Globus pallidus (tissue), 1 donor: ENCODE measurements around the gene RBMS3.

Experiments
- DNase-seq: peaks from one replicate; pipeline ENCODE4 v3.0.0-alpha.2; 2015; ENCODE audit warnings: low spot score

RBMS3 gene

DNA sequence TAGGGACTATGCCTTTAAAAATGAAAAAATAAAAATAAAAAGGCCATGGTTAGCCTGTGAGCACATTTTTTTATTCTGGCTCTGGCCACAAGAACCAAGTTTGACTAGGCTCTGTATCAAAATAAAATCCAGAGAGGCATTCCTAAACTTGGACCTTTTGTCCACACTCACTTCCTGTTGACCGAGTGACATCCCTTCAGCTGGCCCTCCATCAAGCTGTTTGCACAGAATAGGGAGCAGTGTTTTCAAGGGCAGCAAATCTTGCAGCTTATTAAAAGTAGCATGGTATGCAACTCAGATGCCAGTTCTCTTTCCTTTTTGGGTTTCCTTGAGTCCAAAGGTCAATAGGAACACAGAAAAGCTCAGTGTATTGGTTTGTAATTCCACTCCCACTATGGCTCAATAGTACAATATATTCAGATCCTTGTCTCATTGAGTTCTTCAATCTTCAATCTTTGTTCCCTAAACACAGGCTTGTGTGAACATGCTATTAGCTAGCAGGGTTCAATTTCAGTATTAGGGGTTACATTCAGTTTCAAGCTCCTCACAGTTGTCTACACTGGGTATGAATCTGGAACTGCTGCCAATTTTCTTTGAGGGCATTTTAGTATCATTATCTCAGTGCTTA is 244.5 kb downstream of the RBMS3 start:
- DNase-seq = peak; percentile 22

DNA sequence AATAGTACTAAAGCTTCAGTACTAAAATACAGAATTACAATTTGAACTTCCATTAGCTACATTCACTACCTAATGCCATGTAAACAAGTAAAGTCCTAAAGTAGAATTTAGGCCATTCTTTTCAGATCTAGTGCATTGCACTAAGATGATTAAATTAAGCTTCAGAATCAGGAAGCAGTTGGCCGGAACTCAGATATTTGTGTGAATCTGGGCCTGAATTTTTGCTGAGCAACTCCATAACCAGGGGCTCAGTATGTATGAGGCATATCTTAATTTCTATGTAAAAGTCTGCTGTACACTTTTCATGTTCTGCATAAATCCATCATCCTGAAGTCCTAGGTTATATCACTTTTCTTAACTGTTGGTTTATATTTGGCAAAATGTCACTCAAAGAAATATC is 246.4 kb downstream of the RBMS3 start:
- no peak for DNase-seq

DNA sequence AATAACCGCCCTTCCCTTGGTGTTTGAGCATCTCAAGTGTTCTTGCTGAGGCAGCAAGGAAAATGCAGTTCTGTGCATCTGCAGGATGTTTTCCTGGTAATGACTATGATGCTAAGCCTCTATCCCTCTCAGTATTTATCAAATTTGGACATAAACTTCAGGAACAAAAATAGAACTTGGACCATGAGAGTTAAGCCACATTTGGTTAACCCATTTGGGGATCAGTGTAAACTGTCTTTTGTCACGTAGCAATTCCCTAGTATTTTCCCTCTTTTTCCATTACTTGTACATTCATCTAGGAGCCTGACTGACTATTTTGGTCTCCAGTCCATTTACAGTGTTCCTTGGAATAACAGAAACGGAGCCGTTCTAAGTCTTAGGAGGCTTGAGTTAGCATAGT is 250.8 kb downstream of the RBMS3 start:
- no peak for DNase-seq

DNA sequence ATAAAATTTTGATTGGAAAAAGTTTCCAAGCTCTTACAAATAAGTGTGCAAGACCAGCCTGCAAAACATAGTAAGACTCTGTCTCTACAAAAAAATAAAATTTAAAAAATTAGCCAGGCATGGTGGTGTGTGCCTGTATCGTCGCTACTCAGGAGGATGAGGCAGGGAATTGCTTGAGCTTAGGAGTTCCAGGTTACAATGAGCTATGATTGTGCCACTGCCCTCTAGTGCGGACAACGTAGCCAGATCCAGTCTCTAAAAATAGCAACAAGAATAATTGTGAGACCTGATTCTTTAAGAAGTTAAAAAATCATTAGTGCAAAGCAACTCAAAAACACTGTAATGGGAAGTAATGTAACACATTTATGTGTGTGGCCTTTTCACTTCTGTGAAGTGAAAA is 251.6 kb downstream of the RBMS3 start:
- no peak for DNase-seq

DNA sequence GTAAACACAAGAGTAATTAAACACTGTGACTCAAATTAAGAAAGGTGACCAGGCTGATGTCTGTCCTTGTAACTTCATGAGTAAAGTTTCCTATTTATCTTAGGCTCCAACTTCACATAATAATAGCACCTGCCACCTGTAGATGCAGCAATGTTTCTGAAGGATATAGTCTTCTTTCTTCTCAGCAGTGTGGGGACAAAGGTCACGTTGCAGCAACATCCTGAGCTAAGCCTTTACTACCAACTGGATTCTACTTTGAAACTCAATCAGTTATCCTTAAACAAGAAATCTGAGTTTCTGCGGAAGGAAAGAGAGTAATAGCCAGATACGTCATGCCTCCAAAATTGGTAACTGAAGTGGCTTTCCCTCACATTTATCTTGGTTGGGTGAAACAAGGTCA is 253.1 kb downstream of the RBMS3 start:
- DNase-seq = no peak

DNA sequence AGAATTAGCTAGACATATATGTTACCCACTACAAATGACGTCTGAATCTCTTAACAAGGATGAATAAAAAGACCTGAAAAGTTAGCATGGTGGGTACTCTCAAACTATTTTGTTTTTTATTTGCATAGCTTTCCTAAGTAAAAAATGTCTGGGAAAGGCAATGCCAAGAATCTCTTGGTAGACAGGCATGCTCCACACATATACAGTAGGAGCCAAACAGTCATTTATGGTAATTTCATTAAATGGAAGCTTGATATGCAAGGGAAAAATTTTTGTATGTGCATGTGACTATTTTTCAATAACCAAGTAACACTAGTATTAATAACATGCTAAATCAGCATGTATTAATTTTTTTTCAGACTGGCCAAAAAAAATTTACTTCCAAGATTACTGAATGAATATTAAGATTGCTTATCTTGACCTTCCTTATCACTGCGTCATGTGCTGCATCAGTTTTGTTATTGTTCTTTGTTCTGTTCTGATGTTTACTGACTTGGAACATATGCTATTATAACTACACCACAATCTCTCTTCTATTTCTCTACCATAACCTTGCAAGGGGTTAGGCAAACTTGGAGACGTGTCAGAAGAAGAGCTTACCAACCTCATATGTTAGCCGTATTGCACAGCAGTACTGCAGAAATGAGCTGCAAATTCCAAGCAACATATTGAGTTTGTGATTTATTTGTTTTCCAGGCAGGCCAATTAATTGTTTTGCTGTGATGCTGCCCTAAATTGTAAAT is 255.3 kb downstream of the RBMS3 start:
- no peak for DNase-seq

DNA sequence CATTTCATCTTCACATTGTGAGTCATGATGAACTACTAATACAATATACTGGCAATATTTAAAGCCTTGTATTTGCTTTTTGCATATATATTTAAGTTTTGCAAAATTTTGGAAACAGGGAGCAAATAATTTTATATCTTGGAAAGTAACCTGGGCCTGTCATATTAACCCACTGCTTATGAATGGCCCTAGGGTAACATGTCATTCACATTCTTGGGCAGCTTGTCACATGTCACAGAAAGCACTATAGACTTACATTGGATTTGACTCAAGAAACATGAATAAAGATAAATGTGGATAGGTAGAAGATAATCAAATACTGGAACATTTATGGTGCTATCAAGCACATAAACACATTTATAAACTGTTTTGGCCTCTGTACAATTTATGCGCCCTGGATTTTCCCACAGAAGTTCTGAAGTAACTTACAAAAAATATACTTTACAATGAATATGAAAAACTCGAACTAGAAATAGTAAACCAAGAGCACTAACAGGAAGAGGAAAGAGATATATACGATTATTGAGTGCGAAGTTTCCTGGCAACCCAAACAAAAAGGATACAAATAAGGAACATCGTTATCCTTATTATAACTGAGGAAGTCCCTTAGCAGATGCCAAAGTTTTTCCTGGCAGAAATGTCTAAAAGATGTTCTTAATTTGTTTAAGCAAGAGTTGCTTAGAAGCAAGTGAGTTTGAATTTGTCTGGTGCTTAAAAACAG is 257.2 kb downstream of the RBMS3 start:
- no peak for DNase-seq

DNA sequence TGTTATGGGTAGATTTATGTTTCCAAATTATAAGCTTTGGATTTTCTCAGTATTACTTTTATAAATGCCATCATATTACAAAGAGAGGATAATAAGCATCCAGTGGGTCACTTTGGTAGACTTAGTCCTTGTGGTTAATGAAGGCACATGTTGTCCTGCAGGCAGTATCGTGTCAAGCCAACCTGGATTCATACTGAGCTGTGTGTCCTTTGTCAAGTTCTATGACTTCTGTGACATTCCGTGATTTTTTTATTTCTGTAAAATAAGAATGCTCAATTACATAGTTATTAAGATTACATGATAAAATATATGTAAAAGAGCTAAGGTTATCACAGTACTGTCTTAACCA is 257.7 kb downstream of the RBMS3 start:
- no peak for DNase-seq

DNA sequence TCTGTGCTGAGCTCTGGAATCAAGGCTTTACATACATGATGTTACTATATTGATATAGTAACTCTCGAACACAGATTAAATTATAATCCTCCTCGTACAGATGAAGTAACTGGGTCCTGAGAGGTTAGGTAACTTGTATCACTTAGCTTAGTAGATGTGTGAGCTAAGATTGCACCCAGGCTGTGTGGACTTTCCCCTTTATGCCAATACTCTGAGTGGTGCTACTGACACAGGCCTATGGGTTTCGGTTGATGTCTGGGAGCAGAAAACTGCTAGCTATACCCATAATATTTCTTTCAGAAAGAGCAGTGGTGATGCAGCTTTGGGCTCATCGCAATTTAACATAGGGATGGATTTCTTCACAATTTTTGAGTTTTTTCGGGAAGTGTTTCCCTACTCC is 259.7 kb downstream of the RBMS3 start:
- no peak for DNase-seq

DNA sequence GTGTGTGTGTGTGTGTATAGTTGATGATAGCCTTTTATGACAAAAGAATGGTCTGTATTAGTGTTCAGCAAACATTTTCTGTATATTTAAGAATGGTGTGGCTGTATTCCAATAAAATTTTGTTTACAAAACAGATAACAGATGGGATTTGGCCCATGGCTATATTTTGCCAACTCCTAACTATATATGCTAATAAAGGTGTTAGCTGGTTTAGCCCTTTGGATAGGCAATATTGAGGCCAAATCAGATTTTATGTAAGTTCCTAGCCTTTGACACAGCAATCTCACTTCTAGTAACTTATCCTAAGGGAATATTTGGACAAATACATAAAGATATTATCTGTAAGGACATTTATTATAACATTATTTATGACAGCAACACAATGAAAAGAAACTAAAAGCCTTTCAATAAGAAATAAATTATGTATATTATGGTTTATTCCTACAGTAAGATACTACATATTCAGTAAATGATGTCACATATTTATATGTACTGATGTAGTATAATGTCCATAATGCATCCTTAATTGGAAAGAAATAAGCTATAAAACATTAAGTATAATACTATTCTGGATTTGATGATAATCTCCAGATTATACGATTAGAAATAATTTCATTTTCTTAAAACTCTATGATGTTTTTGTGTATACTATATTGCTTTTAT is 264.0 kb downstream of the RBMS3 start:
- no peak for DNase-seq

DNA sequence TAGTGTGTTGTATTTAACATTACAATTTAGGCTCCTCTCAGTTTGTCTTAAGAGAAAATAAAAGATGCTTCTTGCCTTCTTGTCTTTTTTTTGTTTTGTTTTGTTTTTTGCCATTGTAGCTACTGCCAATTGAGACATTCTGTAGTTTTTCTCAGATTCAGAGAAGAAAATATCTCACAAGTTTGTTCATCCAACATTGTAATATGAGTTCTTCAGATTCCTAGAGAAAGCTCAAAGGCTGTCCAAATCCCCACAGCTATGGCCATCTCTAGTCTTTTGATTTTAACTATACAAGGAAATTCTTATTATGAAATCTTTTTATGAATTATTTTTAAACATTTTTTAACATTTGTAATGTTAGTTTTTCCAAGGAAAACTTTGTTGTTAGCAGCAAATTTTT is 264.7 kb downstream of the RBMS3 start:
- no peak for DNase-seq

DNA sequence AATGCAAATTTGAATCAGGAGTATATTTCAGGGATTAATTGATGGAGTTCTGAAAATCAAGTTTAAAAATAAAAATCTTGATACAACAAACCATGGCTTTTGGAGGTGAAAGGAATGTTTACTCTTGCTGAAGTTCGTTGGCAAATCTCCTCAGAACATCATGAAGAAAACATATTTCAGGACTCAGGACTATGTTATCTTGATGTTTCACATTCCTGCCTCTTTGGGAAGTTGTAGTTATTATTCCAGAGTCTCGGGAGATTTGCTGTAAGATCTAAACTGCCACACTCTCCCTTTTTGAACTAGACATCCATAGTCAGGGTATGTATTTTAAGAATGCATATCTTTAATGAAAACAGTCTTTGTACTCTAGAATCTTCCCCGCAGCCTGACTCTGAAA is 271.2 kb downstream of the RBMS3 start:
- DNase-seq = no peak

DNA sequence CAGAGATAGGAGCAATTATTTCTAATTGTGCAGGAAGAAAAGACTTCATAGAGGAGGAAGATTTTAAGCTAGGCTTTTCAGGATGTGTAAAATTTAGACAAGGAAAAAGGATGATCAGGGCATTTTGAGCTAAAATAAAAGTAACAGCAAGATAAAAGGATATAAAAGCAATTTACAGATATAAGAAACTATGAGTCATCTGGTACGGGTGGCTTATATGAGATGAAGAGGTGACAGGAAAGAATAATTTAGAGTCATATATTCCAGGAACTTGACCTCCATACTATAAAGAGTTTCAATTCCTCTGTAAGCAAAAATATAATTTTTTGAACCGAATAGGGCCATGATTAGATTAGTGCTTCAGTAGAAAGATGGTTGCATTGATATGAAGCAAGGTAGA is 273.7 kb downstream of the RBMS3 start:
- no peak for DNase-seq

DNA sequence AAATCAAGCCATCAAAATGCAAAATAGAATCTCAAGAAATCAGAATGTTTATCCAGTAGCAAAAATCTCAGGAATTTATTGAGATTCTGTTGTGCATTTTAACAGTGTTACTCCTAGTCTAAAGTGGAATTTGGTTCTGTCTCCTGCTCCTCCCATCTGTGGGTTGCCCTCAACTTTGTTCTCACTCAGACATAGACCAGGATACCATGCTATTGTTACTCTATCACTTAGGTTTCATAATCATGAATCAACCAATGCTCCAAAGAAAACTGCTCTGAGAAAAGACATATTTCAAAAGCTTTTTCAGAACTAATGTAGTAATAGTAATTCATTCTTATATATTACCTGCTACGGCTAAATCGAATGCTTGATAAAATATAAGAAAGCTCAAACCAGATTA is 274.7 kb downstream of the RBMS3 start:
- no peak for DNase-seq

DNA sequence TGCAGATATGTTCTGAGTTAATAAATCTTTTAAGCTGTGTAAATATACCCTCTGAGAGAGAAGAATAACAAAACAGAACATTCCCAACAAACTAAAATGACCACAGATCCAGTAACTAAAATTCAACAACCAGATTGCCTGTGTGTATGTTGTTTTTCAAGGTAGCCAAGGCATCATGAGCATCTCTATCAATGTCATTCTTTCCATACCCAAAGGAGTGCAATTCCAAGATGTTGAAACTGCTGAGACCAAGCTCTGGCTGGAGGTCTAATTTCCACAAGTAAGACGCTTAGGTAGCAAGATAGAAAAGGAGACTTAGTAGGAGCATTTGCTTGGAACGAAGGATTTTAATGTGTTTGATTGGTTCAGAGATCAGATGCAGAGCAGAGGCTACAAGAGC is 276.3 kb downstream of the RBMS3 start:
- no peak for DNase-seq

DNA sequence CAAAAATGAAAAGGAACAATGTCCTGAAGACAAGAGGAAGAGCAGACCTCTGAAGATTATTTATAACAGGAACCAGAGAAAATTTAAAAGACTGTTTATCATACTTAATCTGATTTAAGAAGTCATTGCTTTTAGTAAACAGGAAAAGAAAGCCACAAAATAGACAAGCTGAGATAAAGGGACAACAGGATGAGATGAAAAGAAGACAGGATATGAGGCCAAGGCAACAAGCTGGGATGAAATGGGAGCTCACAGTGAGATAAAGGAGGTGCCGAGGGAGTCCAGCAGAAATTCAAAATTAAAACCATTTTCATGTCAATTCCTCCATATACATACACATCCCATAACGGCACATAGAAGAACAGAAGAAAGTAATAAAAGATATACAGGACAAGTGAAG is 277.0 kb downstream of the RBMS3 start:
- no peak for DNase-seq

DNA sequence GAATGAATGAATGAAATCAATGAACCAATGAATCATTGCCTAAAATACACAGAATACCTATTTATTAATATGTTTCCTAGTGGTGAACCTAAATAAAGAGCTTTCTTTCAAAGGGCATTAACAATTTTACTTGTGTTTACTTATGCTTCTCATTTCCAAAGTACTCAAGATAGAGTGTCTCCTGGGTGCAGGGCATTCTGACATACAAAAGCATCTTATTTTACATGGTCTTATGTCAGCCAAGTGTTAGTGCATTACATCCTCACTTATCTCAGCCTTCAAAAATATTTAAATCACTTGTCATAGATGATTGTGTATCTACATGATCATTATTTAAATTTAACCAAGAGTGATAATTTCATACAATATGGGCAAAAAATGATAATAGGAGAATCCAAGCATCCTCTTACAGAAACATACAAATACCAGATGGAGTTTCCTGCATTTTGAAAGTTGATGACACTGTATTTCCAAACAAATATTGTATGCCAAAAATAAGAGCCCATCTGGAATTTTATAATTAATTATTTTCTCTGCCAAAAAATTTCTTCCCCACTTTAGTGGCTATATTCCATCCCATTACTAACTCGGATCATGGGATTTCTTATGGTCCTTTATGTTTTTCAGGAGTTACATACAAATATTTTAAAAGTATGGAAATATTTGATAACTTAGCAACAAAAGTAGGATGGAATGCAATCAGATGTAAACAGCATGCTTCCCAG is 279.0 kb downstream of the RBMS3 start:
- no peak for DNase-seq

DNA sequence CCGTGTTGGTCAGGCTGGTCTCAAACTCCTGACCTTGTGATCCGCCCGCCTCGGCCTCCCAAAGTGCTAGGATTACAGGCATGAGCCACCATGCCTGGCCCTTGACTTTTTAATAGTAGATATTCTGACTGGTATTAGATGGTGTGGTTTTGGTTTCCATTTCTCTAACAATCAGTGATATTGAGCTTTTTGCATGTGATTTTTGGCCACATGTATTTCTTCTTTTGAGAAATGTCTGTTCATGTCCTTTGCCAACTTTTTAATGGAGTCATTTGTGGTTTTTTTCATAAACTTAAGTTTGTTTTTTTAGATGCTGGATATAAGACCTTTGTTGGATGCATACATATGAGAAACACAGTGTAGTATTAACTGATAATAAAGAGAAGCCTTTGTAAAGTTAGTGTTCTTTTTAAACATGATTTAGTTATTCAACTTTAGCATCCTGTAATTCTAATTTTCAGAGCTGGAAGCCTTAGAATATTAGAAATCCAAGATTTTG is 280.8 kb downstream of the RBMS3 start:
- DNase-seq = no peak

DNA sequence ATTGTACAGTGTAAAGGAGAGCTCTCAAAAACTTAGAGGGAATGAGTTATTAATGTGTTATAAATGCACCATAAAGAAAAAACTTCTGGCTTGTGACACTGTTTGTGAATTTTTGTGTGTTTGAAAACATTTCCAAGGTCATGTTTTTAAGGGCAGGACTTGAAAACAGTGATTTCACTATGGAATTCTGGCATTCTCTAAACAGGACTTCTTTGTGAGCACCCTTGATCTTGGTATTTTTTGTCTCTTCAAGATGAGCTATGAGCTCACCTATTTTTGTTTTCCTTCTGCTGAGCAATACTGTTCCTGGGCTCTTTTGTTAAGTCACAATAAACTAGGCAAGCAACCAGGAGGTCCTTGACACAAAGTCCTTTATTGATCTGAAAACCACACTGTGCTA is 284.4 kb downstream of the RBMS3 start:
- DNase-seq = no peak

DNA sequence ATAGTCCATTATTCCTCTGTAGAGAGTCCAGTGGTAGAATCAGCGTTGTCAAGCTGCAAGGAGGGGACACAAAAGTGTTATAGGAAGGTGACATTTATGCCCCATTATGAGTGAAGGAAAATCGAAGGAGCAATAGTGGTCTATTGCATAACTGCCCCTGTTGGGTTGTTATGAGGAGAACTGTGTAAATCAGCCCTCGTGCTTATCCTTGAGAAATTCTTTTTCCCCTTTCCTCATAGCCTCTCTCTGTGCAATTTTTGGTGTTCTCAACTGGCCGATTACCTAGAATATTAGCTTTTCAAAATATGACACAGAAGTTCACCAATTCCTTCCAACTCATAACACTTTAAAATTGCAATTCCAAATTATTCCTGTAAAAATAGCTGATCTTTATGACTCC is 286.6 kb downstream of the RBMS3 start:
- no peak for DNase-seq

DNA sequence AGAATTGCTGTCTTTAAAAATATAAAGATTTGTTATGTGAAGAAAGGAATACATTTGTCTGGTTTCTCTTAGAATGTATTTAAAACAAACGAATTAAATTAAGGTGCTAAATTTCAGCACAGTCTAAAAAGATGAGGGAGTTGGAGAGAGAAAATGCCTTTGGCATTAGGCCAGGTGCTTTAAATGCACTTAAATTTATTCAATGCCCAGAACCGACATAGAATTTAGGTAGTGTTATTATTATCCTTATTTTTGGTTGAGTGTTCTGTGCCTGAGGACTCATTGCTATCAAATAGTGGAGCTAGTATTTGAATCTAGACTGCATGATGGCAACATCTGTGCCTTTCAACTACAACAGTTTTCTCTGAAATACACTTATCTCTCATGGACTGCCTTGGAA is 287.5 kb downstream of the RBMS3 start:
- no peak for DNase-seq

DNA sequence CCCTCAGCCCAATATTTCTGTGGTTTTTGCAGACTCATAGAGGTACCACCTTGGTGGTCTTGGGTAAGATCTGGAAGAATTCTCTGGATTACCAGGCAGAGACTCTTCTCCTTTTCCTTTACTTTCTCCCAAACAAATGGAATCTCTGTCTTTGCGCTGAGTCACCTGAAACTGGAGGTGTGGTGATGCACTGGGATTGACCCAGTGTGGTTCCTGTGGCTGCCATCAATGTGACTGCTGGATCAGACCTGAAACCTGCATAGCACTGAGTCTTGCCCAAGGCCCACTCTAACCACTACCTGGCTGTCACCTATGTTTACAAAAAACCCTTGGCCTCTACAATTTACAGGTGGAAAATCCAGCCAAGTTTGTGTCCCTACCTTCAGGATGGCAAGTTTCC is 295.3 kb downstream of the RBMS3 start:
- no peak for DNase-seq
